CD4-positive, alpha-beta T cell treated with Interleukin-2 at 100 ng/mL for 4 hours (primary cell): ENCODE results near the gene GNAO1.

Source experiments
- DNase-seq: peaks from one replicate; pipeline ENCODE4 v3.0.0-alpha.2; 2020; ENCODE audit warnings: low spot score

Gene GNAO1

GRCh38 chr16:56400458-56400857 is 209.2 kb downstream of the GNAO1 start:
- DNase-seq, result no peak

GRCh38 chr16:56401482-56401881 is 210.2 kb downstream of the GNAO1 start:
- no peak for DNase-seq

- DNase-seq, result no peak
These were observed 214.8 kb downstream of the GNAO1 start for GRCh38 chr16:56405977-56406672.
